ENCODE results near the gene ARHGEF4.

ARHGEF4 gene

GRCh38 chr2:130795431-130795830 is 41.3 kb upstream of the ARHGEF4 start:
- TF ChIP-seq CTCF (IDR thresholded peaks at IDR 0.05; ENCODE audit: low read length, missing control alignments), result no peak
- no peak for DNase-seq (ENCODE audit: low read depth)
- H3K4me3 ChIP-seq (replicated peaks; ENCODE audit: low read depth, low read length), result no peak overlapping the region

GRCh38 chr2:130796290-130796689 is 40.4 kb upstream of the ARHGEF4 start:
- DNase-seq (ENCODE audit: low read depth), result no peak
- TF ChIP-seq CTCF (IDR thresholded peaks at IDR 0.05; ENCODE audit: low read length, missing control alignments), result no peak
- H3K4me3 ChIP-seq (replicated peaks; ENCODE audit: low read depth, low read length), result no peak overlapping the region

- peak overlapping the region; percentile 75 for H3K4me3 ChIP-seq (replicated peaks; ENCODE audit: low read depth, low read length)
- TF ChIP-seq CTCF (IDR thresholded peaks at IDR 0.05; ENCODE audit: low read length, missing control alignments), result peak; percentile 63
- peak; percentile 88 for DNase-seq (ENCODE audit: low read depth)
Observed at GRCh38 chr2:130797493-130798435, 39.0 kb upstream of the ARHGEF4 start.

- peak; percentile 37 for DNase-seq (ENCODE audit: low read depth)
- peak overlapping the region; percentile 75 for H3K4me3 ChIP-seq (replicated peaks; ENCODE audit: low read depth, low read length)
- no peak for TF ChIP-seq CTCF (IDR thresholded peaks at IDR 0.05; ENCODE audit: low read length, missing control alignments)
Observed at GRCh38 chr2:130798472-130799218, 38.1 kb upstream of the ARHGEF4 start.

GRCh38 chr2:130799295-130799694 is 37.4 kb upstream of the ARHGEF4 start:
- H3K4me3 ChIP-seq (replicated peaks; ENCODE audit: low read depth, low read length), result no peak overlapping the region
- no peak for DNase-seq (ENCODE audit: low read depth)
- no peak for TF ChIP-seq CTCF (IDR thresholded peaks at IDR 0.05; ENCODE audit: low read length, missing control alignments)

GRCh38 chr2:130805613-130806012 is 31.1 kb upstream of the ARHGEF4 start:
- no peak for TF ChIP-seq CTCF (IDR thresholded peaks at IDR 0.05; ENCODE audit: low read length, missing control alignments)
- no peak for DNase-seq (ENCODE audit: low read depth)
- no peak overlapping the region for H3K4me3 ChIP-seq (replicated peaks; ENCODE audit: low read depth, low read length)

Measured in fibroblast of pulmonary artery (primary cell).